ENCODE results near the gene SF3A1.

The SF3A1 gene

DNA sequence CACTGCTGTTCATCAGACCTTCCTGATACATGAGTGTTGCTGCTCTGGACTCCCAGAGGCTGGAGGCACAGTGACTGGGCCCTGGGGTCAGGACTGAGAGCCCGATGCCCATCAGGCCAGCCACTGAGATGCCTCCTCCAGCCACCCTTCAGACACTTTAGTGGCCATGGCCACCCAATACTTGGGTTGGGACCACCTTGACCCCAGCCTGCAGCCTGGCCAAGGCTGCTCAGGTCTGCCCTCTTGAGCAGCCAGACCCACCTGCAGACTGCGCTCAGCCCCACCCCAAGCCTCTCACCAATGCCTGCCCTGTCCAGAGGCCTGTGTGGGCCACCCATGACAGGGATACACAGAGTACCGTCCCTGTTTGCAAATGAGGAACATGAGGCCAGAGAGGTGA, 26.4 kb upstream of the SF3A1 start:
- no peak overlapping the region for H3K4me3 ChIP-seq (ENCODE audit: low read depth, low read length)
- TF ChIP-seq, protein P1, sequence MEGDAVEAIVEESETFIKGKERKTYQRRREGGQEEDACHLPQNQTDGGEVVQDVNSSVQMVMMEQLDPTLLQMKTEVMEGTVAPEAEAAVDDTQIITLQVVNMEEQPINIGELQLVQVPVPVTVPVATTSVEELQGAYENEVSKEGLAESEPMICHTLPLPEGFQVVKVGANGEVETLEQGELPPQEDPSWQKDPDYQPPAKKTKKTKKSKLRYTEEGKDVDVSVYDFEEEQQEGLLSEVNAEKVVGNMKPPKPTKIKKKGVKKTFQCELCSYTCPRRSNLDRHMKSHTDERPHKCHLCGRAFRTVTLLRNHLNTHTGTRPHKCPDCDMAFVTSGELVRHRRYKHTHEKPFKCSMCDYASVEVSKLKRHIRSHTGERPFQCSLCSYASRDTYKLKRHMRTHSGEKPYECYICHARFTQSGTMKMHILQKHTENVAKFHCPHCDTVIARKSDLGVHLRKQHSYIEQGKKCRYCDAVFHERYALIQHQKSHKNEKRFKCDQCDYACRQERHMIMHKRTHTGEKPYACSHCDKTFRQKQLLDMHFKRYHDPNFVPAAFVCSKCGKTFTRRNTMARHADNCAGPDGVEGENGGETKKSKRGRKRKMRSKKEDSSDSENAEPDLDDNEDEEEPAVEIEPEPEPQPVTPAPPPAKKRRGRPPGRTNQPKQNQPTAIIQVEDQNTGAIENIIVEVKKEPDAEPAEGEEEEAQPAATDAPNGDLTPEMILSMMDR (IDR thresholded peaks at IDR 0.05; ENCODE audit: low read depth, low read length) = no peak

DNA sequence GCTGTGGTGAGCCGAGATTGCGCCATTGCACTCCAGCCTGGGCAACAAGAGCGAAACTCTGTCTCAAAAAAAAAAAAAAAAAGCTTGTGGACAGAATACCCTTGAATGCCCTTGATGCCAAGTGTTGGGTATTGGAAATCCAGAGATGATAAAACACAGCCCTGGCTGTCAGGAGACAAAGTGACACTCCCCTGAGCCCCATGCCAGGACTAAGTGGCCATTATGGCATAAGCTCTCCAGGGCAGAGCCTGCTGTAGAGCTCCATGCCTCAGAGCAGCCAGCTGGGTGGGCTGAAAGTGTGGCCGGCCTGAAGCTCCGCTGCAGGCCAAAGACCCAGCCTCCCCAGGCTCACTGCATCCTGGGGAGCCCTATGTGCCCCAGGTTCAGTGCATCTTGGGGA, 25.6 kb upstream of the SF3A1 start:
- no peak overlapping the region for H3K4me3 ChIP-seq (ENCODE audit: low read depth, low read length)
- TF ChIP-seq, protein P1 (IDR thresholded peaks at IDR 0.05; ENCODE audit: low read depth, low read length) = no peak

DNA sequence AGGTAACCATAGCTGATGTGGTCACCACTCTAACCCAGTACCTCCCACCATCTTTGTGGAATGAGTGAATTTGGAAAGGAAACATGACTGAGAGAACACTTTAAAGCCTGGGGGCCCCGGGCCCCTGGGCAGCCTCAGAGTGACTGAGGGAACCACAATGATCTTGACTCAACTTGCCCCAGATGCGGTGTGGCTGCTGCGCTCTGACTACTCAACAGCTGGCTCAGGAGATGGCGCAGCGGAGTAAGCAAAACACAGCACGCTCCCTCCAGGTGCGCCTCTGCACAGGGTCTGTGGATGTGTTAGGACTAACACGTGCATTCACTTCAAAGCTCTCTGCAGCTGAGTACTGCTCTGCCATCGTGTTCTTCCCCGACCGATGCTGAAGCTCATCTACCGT, 24.6 kb upstream of the SF3A1 start:
- H3K4me3 ChIP-seq (ENCODE audit: low read depth, low read length) = no peak overlapping the region
- TF ChIP-seq, protein P1 (IDR thresholded peaks at IDR 0.05; ENCODE audit: low read depth, low read length) = no peak

DNA sequence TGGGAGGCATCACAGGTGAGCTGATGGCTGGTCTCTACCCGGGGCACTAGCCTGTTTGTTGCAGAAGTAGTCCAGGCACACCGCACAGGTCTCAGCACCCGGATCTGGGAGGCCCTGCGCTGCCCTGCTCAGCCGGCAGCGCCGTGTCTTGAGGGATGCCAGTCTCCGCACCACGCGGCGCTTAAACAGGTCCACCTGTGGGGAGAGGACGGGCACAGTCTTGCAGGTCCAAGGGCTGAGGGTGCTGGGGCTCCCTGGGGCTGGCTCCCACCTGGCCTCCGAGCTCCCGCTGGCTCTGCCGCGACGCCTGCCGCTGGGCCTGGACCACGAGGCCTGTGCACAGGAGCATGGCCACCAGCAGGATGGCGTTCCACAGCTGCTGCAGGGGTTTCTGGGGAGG, 23.3 kb upstream of the SF3A1 start:
- TF ChIP-seq, protein P1 (IDR thresholded peaks at IDR 0.05; ENCODE audit: low read depth, low read length) = no peak
- no peak overlapping the region for H3K4me3 ChIP-seq (ENCODE audit: low read depth, low read length)

DNA sequence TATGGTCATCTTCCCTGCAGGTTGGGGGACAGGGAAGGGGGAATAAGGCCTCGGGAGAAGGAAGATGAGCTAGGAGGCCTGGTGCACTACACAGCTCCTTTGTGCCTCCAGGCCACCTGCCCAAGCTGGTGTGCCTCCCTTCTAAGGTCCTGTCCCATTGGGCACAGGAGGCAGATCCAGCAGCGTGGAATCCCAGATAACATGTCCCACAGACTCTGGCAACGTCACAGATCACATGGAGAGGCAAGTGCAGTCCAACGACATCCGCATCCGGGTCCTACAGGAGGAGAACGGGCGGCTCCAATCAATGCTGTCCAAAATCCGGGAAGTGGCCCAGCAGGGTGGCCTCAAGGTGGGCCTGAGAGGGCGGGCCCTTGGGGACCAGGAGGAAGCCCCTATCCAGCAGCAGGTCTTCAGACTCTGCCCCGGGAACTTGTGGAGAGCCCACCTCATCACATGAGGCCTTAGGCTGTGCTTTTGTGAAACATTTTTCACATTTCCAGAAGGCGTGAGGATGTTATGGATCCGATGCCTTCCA, 18.7 kb upstream of the SF3A1 start:
- TF ChIP-seq, protein P1 (IDR thresholded peaks at IDR 0.05; ENCODE audit: low read depth, low read length) = no peak
- no peak overlapping the region for H3K4me3 ChIP-seq (ENCODE audit: low read depth, low read length)

DNA sequence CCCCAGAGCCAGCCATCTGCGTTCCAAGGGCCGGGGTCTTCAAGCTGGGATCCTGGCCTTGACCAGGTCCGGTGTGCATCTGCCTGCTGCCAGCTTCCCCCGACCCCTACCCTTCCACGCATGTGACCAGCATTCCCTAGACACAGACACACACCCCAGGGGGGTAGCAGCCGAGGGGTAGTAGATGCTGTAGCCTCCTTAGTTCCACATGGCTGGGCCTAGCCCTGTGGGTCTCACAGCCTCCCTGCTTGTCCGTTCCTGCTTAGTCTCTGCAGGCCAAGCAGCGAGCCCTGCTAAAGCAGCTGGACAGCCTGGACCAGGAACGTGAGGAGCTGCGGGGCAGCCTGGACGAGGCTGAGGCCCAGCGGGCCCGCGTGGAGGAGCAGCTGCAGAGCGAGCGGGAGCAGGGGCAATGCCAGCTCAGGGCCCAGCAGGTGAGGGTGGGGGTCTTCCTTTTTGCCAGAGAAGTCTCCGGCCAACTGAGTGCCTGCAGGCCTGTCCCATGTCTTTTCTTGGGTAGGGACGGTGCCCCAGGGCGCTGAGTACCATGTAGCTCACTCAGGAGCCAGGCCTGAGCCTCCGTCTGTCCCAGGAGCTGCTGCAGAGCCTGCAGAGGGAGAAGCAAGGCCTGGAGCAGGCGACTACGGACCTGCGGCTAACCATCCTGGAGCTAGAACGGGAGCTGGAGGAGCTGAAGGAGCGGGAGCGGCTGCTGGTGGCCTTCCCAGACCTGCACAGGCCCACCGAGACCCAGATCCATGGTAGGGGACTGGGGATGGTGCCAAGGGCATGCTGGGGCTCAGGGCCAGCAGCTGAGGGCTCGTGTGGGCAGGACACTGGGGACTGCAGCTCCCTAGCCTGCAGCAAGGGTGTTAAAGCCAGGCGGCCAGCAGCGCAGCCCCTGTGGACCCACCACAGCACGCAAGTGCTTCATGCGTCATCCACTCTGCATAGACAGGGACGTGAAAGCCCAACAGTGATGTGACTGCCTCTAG, 16.9 kb upstream of the SF3A1 start:
- TF ChIP-seq, protein P1 (IDR thresholded peaks at IDR 0.05; ENCODE audit: low read depth, low read length) = no peak
- no peak overlapping the region for H3K4me3 ChIP-seq (ENCODE audit: low read depth, low read length)

DNA sequence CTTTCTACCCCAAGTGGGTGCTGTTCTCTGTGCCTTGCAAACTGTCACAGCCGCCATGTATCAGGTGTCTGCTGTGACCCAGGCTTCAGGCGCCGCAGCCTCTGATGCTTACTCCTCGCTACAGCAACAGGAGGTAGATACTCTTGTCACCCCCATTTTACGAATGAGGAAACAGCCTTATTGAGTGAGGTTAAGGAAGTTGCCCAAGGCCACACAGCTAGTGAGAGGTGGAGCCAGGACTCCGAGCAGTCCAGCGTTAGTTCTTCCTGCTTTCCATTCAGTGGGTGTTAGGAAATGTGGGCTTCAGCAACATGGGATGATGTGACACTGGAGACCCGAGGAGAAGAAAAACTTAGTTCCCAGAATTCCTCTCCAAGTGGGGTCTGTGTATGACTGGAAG, 16.2 kb upstream of the SF3A1 start:
- no peak overlapping the region for H3K4me3 ChIP-seq (ENCODE audit: low read depth, low read length)
- TF ChIP-seq, protein P1 (IDR thresholded peaks at IDR 0.05; ENCODE audit: low read depth, low read length) = no peak

Measured in WI38 (cell line).